Mammary epithelial cell (primary cell): Measurements from ENCODE around the gene TECPR1.

Experiments used
- CTCF ChIP-seq, 2 donors: IDR thresholded peaks in 1 of 2; conservative IDR thresholded peaks in 1 of 2; 2 replicates each; pipeline ENCODE4 v1.5.1; 2011 to 2012; ENCODE audit warnings: inconsistent platforms in 2 of 2, low read length in 2 of 2, mild to moderate bottlenecking in 2 of 2, control low read depth in 1 of 2, low read depth in 1 of 2; ENCODE audit not compliant: insufficient read depth in 1 of 2; ENCODE audit errors: extremely low read depth in 1 of 2
- EZH2 ChIP-seq: IDR thresholded peaks from 2 replicates; pipeline ENCODE4 v1.6.1; 2012; ENCODE audit warnings: low read length, inconsistent platforms, borderline replicate concordance

- TF ChIP-seq CTCF (conservative IDR thresholded peaks at IDR 0.05 in 1 of 2, IDR thresholded peaks at IDR 0.05 in 1 of 2; ENCODE audit: extremely low read depth in 1 of 2, insufficient read depth in 1 of 2, low read depth in 1 of 2, low read length in 2 of 2) = no peak
- TF ChIP-seq EZH2 = no peak
Observed at GRCh38 chr7:98193474-98194180, 58.4 kb downstream of the TECPR1 start.
